ENCODE results near the gene VPS11.
"Not testable (repeated sequence)": the region's sequence is repeated elsewhere in the genome, so short reads cannot be mapped to it uniquely, and the experiment has no call there.

Gene VPS11

DNA sequence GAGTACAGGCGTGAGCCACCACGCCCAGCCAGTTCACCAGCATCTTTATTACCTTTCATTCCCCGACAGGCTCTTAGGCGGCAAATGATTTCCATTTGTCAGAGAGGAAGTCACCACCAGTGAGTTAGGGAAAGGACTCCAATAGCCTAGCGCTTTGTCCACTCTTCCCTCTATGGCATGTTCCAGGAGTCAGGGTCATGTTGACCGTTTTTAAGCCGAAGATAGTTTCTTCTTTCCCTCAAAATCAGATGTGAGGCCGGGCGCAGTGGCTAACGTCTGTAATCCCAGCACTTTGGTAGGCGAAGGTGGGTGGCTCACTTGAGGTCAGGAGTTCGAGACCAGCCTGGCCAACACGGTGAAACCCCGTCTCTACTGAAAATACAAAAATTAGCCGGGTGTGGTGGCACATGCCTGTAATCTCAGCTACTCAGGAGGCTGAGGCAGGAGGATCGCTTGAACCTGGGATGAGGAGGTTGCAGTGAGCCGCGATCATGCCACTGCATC, 35.6 kb downstream of the VPS11 start:
- DNase-seq (ENCODE audit: low read depth) = not testable (repeated sequence)

DNA sequence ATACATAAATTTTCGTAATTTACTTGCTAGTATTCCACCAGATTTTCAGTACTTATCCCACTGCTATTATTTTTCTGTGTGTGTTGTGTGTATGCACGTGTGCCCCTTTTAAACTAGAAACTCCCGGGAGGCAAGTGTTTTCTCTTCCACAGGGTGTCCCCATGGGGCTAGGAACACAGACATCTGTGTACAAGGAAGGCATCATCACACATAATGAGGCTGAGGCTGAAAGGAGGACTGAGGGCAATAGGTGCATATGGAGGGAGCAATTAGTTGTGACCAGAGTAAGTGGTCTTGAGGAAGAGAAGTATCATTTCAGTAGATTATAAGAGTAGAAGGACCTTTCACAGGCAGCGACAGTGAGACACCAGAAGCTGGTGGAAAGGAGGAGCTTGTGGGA, 36.2 kb downstream of the VPS11 start:
- no peak for DNase-seq (ENCODE audit: low read depth)

DNA sequence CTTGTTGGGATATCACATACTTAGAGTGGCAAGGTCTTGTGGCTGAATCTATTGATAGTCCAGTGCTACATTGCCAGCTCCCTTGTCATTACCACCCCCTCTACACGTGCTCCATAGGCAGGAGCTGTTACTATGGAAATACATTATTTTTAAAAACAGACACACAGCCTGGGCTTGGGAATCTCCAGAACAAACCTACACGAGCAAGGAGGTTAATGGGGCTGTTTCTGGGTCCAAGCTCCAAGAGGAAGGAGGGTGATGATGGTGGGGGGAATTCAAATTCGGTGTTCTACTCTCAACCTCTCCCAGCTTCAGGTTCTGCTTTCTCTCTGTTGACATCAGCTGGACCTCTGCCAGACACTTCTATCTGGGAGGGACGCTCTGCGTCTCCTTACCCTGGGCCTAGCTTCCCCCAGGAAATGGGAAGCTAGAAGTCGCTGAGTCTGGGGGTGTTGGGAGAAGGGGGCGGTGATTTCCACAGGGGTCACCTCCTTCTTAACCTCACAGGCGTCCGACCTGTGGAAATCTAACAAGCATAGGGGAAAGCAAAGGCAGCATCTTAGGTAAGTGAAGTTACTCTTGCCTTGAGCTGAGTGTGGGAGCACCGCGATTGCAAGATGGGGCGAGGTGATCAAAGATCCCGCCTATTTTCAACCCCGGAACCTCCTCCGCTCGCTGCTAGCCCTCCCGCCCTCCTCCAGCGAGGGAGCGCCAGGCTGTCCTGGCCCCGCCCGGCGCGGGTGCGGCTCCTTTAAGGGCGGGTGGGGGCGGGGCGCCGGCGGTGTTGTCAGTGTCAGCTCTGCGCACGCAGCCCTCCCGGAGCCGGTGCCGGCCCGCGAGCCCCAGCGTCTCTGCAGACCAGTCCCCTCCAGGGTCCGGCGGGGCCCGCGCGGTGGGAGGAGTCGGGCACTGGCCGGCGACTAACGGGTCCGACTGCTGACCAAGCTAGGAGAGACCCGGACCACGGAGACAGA, 39.2 kb downstream of the VPS11 start, which contains the start of gene C2CD2L:
Gene C2CD2L (plus strand): TSS at position 781 of the 974 bp plus-strand sequence. CDS start 398 bp downstream, outside the sequence.
- peak; percentile 73 for DNase-seq (ENCODE audit: low read depth)

DNA sequence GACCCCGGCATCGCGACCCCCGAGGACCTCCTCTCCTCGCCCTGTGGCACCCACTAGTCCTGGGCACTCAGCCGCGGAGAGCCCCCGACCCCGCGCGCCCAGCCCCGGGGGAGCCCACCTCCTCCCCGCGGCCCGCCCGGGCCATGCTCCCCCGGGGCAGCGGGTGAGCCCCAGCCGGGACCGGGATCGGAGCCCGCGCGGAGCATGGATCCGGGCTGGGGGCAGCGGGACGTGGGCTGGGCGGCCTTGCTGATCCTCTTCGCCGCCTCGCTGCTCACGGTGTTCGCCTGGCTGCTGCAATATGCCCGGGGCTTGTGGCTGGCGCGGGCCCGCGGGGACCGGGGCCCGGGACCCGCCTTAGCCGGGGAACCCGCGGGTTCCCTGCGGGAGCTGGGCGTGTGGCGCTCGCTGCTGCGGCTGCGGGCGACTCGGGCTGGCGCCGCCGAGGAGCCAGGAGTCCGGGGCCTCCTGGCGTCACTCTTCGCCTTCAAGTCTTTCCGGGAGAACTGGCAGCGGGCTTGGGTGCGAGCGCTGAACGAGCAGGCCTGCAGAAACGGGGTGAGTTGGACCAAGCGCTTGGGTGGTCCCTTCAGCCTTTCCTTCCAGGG, 40.0 kb downstream of the VPS11 start:
- DNase-seq (ENCODE audit: low read depth) = no peak

DNA sequence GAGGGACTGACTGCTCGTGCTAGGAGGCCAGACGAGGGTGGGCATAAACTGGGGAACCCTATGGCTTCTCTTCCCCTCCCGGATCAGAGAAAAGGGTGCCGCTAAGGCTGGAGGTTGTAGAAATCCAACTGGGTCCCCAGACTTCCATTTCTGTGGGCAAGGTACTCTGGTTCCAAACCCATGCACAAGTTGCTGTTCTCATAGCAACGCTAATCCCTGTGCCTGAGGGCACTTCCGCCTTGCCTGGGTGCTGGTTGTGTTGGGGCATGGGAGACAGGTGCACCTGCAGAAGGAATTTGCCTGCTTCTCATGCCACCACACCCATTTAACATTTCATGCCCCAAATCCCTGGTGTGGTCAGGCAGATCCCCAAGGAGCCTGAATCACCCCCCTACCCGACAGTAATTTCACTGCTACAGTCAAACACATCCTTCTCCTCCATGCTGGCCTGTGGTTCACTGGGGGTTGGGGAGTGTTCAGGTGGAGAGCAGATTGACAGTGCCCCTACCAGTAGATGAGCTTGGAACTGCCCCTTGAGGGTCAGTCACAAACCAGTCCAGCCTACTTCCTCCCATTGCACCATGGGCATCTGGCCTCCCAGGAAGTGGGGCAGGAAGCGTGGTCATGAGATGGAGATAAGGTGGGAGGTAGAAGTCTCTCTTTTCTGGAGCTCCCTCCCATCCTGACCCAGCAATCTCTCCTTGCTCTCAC, 40.7 kb downstream of the VPS11 start:
- DNase-seq (ENCODE audit: low read depth) = no peak

DNA sequence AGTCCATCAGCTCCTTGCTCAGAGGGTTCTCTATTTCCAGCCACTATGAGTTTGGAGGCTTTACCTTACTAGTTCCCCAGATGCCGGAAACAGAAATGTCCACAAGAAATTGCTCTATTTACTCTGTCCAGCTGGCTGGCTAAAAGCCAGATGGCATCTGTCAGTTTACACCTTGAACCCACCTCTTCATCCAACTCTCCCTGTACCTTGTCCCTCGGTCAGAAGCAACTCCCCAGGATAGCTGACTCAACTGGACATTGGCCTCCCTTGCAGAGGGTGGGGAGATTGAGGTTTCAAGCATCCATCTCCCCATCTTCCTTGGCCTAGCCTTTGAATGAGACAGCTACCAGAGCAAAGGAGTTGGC, 41.2 kb downstream of the VPS11 start:
- no peak for DNase-seq (ENCODE audit: low read depth)

DNA sequence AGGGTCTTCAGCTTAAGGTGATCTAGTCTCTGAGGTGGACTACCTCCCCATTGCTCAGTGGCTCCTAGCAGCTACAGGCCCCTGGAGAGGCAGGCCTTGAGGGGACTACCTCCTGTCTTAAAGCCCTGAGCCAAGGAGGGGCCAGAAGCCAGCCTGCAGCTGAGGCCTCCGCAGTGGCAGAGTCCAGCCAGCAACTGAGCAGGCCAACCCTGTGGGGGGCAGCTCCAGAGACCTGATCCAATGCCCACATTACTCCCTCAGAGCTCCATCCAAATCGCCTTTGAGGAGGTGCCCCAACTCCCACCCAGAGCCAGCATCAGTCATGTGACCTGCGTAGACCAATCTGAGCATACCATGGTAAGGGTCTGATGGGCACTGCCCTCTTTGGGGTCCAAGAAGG, 42.2 kb downstream of the VPS11 start:
- DNase-seq (ENCODE audit: low read depth) = no peak

DNA sequence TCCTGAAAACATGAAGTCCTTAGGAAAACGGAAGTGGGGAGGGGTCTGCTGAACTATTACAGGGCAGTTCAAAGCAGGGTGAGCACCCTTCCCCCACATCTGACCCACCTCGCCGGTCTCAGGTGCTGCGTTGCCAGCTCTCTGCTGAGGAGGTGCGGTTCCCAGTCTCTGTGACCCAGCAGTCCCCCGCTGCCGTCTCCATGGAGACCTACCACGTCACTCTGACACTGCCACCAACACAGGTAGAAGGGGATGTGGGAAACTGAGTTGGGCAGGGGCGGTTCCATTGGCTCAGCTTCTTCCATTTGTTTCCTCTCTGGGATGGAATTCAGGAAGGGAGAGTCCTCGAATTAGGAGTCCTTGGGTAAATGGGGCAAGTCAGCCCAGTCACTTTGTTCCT, 42.8 kb downstream of the VPS11 start:
- DNase-seq (ENCODE audit: low read depth) = no peak

DNA sequence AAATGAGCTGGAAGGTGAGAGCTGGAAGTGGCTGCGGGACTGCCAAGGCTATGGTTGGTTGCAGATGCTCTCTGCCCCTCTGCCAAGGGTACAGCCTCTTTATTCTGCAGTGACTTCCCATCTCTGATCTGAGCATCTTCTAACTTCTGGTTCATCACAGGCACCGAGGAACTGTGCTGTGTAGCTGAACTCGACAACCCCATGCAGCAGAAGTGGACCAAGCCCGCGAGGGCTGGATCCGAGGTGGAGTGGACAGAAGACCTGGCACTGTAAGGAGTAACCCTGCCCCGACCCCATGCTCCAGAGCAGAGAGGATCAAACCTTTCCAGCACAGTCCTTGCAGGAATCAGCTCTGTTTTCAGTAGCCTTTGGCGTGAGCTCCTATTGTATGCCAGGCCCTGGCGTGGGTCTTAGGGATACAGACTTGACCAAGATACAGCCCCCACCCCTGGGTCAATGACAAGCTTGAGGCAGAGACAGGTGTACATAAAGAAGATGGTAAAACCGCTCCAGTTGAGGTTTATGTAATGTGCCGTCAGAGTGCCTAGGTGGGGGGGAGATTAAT, 43.8 kb downstream of the VPS11 start:
- DNase-seq (ENCODE audit: low read depth) = no peak

DNA sequence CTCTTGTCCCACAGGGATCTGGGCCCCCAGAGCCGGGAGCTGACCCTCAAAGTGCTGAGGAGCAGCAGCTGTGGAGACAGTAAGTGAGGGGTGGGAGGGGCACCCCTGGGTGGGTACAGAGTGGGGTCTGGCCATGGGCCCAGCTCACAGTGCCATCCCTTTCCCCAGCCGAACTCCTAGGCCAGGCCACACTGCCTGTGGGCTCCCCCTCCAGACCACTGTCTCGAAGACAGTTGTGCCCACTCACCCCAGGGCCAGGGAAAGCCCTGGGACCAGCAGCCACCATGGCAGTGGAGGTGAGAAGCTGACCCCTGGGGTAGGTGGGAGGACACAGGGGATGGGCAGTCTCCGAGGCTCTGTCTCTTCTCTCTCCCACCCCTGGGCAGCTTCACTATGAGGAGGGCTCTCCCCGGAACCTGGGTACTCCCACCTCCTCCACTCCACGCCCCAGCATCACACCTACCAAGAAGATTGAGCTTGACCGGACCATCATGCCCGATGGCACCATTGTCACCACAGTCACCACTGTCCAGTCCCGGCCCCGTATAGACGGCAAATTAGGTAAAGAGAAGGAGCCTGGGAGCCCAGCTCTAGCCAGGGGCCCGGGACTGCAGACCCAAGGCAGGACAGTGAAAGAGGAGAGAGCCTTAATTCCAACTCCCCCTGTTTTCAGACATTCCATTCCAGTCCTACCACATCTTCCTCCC, 44.8 kb downstream of the VPS11 start:
- DNase-seq (ENCODE audit: low read depth) = no peak

DNA sequence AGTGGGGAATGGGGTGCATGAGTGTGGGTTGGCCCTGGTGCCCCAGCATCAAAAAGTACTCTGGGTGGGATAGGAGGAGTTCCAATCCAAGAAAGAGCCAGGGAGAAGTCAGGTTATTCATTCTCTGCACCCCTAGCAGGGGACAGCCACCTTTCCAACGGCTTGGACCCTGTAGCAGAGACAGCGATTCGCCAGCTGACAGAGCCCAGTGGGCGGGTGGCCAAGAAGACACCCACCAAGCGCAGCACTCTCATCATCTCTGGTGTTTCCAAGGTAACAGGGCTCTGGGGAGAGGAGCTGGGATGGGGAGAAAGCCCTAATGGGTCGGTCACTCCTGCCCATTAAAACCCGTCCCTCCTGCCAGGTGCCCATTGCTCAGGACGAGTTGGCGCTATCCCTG, 46.1 kb downstream of the VPS11 start:
- no peak for DNase-seq (ENCODE audit: low read depth)

DNA sequence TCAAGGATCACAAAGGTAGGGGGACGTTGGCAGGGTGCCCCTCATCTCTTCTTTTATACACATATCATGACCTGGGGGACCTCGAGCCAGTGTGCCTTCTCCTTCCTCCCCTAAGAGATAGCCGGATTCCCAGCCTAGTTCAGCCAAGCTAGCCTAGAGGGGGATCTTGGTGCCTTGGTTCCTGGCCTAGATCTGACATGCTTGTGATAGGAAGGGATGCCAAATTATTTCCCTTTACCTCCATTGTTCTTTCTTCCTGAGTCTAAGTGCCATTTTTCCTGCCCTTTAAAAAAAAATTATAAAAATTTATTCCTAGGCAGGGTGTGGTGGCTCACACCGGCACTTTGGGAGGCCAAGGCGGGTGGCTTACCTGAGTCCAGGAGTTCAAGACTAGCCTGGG, 46.7 kb downstream of the VPS11 start:
- DNase-seq (ENCODE audit: low read depth) = no peak

DNA sequence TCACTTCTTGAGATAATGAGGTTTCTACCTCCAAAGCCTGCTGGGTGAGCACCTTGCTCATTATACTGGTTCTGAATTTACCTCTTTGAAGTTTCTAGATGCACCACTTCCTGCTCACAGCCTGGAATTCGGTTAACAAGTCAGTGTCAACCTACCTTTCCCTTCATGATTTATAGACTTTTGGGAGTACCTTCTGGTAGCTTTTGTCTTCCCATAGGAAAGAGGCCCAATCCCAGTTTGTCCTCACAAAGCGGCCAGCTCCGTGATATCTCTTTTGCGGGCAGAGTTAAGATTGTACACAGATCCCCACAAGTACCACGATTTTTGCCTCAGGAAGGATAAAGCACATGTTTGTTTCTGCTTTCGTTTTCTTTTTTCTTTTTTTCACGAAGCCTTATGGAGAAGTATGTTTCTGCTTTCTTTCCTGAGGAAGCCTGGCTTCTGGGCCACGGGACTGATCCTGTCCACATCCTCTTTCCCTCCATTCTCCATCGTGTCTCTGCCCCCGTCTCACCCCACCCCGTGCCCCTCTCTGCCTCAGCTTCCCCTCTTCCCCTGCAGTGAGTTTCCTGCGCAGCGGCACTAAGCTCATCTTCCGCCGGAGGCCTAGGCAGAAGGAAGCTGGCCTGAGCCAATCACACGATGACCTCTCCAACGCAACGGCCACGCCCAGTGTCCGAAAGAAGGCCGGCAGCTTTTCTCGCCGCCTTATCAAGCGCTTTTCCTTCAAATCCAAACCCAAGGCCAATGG, 48.0 kb downstream of the VPS11 start:
- DNase-seq (ENCODE audit: low read depth) = no peak

DNA sequence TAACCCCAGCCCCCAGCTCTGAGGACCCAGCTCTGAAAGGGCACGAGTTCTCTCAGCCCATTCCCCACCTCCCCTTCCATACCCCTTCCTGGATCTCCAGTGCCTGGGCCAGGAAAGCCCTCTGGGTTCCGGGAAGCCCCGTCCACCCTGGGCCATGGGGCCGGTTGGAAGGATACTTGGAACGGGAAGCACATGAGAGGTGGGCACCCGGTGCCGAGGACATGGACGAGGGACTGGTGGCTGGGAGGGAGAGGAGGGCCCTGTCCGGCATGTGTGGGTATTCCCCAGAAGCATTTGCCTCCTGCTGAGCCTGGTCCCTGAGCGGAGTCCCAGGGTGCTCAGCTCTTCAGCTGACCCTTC, 48.6 kb downstream of the VPS11 start:
- no peak for DNase-seq (ENCODE audit: low read depth)

DNA sequence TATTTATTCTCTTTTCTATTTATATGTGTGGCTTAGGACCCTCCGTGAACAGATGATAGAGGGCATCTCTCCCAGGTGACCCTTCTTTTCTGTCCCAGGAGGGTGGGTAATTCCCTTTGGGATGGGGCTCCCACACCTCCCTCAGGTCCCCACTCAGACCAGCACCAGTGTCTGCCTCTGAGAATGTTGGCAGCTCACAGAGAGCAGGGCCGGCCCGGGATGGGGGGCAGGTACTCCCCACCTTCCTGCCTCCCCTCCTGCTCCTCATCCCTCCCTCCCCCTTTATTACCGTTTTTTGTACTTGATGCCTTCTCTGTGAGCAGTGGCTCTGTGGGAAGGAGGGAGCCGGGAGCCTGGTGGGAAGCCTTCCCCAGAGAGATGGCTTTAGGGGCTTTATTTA, 49.0 kb downstream of the VPS11 start:
- no peak for DNase-seq (ENCODE audit: low read depth)

DNA sequence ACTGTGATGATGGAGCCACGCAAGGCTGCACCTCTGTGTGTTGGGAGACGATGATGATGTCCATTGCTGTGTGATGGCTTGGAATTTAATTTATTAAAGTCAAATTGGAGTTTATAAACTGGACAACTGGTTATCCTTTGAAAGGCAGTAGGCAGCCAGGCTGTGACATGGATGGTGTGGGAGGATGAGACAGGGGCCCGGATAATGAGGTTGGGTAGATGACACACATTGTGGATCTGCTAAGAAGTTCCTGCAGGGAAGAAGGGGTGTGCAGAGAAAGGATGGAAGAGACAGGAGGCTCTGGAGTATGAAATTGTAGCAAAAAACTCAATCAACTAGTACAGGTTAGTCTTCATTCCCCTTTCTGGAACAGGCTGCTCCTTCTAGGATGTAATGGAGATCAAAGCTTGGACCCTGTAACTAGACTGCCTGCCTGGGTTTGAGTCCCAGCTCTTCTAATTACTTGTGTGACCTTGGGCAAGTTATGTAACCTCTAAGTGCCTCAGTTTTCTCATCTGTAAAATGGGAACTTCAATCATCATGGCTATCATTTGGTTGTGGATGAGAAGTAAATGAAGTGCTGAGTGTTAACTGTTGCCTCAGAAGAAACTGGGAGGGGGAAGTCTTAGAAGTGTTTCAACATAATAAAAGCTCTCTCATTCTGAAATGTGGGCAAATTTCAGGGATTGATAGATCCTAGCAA, 49.5 kb downstream of the VPS11 start:
- no peak for DNase-seq (ENCODE audit: low read depth)

DNA sequence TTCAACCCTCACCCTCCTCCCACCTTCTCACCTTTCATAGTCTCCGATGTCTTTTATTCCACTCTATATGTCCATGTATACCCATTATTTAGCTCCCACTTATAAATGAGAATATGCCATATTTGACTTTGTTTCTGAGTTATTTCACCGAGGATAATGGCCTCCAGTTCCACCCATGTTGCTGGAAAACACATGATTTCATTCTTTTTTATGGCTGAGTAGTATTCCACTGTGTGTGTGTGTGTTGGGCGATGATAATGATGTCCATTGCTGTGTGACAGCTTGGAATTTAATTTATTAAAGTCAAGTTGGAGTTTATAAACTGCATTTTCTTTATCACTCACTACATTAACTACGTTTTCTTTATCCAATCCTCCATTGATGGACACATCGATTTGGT, 50.6 kb downstream of the VPS11 start:
- DNase-seq (ENCODE audit: low read depth) = no peak

DNA sequence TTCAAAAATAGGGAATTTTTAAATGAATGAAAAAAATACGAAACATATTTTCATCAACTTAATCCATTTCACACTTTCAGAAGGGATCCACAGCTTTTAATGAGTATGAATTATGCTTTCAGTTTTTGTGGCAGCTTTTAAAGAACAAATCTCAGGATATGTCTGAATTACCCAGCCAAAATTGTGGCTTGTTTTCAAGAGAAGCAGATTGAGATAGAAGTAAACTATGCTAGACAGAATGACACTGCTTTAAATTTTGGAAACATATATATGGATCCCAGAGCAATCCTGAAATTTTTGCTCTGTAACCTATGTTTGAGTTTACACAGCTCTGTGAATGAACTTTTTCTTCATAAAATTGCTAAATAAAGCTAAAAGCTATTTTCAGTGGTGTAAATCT, 51.3 kb downstream of the VPS11 start:
- DNase-seq (ENCODE audit: low read depth) = no peak

DNA sequence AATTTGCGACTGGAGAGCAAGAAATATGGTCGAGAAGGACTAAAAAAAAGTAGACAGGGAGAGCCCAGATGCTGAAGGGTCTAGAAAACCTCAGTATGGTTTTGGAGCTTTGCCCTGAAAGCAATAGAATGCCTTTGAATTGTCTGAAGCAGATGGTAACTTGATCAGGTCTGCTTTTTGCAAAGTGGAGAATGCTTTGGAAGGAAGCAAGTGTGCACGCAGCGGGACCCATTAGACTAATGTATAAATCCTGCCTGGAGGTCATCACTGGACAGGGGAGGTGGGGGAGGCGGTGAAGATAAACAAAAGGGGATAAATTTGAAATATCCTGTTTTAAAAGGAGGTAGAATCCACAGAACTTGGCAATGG, 53.0 kb downstream of the VPS11 start:
- no peak for DNase-seq (ENCODE audit: low read depth)

DNA sequence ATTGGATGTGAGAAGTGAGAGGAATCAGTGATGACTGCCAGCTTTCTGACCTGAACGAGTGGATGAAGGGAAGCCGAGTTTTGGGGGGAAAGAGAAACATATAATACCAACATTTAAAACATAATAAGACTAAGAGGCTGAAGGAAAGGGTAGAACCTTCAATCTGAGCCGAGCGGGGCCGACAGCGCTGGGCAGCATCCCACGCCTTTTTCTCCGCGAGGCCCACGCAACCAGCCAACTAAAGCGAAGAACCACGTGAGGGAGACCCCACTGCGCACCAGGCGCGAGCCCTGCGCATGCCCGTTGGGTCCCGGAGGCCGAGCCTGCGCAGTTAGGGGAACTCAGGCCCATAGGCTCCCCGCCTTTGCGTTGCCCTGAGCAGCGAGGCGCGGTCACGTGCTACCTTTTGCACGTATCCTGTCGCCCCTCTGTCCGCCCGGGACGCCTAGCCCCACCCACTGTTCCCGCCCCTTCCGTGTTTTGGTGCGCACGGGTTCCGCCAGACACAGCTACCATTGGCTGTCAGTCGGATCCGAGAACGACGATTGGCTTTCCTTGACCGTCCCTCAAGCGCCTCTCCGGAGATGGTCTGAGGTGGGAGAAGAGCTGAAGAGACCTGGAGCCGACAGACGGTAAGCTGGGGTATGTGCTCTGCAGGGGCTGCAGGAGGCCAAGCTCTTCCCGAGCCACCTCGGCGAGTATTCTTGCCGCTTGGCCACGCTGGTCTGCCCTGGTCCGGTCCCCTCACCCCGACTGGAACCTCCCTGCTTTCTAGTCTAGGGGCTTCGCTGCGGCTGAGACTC, 53.6 kb downstream of the VPS11 start, which contains the start of gene HINFP:
Gene HINFP (plus strand): TSS at position 573 of the 803 bp plus-strand sequence. CDS start 5,365 bp downstream, outside the sequence.
- DNase-seq (ENCODE audit: low read depth) = peak; percentile 100
